Stomach smooth muscle (tissue), 2 donors: ENCODE data around the gene TNS4.

Experiments
- H3K27ac ChIP-seq: one replicate; pipeline ENCODE4 v1.7.0; 2013; ENCODE audit warnings: mild to moderate bottlenecking, low read length, inconsistent platforms
- H3K27me3 ChIP-seq, 2 donors: one replicate each; pipeline ENCODE4 v1.7.0; 2013; ENCODE audit warnings: low read length in 2 of 2; ENCODE audit not compliant: insufficient read depth in 2 of 2, control insufficient read depth in 1 of 2
- H3K36me3 ChIP-seq, 2 donors: one replicate each; pipeline ENCODE4 v1.7.0; 2013; ENCODE audit warnings: low read length in 2 of 2; ENCODE audit not compliant: control insufficient read depth in 2 of 2, insufficient read depth in 2 of 2
- H3K4me1 ChIP-seq: one replicate; pipeline ENCODE4 v1.7.0; 2013; ENCODE audit warnings: low read length; ENCODE audit not compliant: control insufficient read depth, insufficient read depth
- H3K4me3 ChIP-seq, 2 donors: one replicate each; pipeline ENCODE4 v1.7.0; 2013; ENCODE audit warnings: low read length in 2 of 2
- H3K9ac ChIP-seq, 2 donors: one replicate each; pipeline ENCODE4 v1.7.0; 2013; ENCODE audit warnings: low read length in 2 of 2, mild to moderate bottlenecking in 1 of 2
- H3K9me3 ChIP-seq, 2 donors: one replicate each; pipeline ENCODE4 v1.7.0; 2013; ENCODE audit warnings: low read length in 2 of 2; ENCODE audit not compliant: control insufficient read depth in 2 of 2
- donor health status: healthy.
- donor health status: Pancreatic carcinoma.

The TNS4 gene

DNA sequence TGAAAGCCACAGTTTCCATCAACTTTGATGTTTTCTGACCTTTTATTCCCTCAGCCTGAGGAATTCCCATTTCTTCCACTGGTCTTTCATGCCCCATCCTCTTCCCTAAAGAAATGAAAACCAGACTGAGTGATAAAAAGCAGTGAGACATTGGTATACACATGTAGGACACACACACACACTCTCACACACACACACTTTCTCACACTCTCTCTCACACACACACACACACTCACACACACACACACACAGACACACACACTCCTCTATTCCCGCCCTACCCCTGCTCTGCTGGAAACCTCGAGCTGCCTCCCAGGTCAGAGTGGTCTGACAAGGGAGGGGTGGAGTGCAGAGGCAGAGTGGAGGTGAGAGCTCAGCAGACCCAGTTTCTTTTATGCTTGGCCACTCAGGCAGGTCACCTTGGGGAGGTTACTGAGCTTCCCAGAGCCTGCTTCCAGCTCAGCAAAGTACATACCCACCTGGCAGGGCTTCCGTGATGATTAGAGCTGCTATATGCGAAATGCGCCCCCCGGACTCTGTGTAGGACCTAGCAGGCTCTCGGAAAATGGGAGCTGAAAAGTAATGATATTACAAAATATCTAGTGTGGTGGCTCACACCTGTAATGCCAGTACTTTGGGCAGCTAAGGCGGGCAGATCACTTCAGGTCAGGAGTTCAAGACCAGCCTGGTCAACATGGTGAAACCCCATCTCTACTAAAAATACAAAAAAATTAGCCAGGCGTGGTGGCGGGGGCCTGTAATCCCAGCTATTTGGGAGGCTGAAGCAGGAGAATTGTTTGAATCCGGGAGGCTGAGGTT, 33.2 kb upstream of the TNS4 start:
- Histone ChIP-seq H3K36me3 (no peaks in the 10 kb centered on the region), H3K9ac (no peak overlapping the region), H3K9me3 (no peaks in the 10 kb centered on the region), H3K4me3 (peak overlapping the region in 1 of 2 donors; percentile 15), H3K27ac (peak overlapping the region; percentile 41), H3K27me3 (no peaks in the 10 kb centered on the region), H3K4me1 (peaks cover 59% of the 10 kb centered on the region)

DNA sequence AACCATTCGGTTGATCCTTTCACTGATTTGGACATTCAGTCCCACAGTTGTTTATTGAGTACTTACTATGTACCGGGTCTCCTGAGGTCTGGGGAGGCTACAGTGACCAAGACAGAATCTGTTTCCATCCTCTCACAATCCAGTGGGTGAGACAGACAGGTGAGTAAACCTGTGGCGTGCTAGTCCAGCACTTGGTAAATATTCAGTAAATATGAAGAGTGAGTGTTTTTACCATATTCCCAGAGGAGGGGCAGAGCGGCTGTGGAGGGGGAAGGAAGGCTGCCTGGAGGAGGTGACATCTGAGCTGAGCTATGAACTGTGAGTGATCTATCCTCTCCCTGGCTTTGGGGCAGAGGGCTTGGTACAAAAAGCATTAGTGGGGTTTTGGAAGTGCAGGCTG, 32.5 kb upstream of the TNS4 start:
- Histone ChIP-seq H3K4me3 (peak overlapping the region in 1 of 2 donors; percentile 44), H3K4me1 (peaks cover 56% of the 10 kb centered on the region), H3K27ac (peak overlapping the region; percentile 41)

DNA sequence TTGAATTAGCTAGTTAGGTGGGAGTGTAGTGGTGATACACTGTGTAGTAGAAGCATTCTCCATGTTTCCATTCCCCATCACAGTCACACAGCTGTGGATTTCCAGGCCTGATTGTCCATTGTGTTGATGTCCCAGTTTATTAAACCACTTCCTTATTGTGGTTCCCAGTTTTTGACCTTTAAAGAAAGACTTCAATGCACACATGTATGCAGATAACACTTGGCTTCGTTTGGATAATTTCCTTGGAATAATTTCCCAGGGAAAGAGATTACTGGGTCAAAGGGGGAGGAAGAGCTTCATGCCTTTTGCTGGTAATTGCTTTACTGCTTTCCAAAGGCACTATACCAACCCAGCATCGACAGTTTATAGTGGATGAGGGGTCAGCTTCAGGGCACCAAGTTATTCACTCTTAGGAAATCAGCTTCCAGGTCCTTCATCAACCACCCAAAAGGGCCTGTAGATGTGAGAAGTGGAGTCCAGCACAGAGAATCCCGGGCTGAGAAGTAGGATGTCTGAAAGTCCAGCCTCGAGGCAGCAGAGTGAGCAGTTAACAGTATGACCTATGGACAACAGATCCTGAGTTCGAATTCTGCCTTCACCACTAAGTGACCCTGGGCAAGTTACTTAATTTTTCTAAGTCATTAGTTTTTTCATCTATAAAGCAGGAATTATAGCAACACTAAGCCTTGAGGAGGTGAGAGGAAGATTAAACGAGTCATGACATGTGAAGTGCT, 31.3 kb upstream of the TNS4 start:
- H3K9ac ChIP-seq: peak overlapping the region in 1 of 2 donors; percentile 6
- peak overlapping the region; percentile 4 to 29 for H3K4me3 ChIP-seq

More for the DNA sequence above, 32.5 kb upstream of the TNS4 start:
- Histone ChIP-seq H3K9me3 (no peaks in the 10 kb centered on the region), H3K27me3 (no peaks in the 10 kb centered on the region), H3K36me3 (no peaks in the 10 kb centered on the region), H3K9ac (no peak overlapping the region)

DNA sequence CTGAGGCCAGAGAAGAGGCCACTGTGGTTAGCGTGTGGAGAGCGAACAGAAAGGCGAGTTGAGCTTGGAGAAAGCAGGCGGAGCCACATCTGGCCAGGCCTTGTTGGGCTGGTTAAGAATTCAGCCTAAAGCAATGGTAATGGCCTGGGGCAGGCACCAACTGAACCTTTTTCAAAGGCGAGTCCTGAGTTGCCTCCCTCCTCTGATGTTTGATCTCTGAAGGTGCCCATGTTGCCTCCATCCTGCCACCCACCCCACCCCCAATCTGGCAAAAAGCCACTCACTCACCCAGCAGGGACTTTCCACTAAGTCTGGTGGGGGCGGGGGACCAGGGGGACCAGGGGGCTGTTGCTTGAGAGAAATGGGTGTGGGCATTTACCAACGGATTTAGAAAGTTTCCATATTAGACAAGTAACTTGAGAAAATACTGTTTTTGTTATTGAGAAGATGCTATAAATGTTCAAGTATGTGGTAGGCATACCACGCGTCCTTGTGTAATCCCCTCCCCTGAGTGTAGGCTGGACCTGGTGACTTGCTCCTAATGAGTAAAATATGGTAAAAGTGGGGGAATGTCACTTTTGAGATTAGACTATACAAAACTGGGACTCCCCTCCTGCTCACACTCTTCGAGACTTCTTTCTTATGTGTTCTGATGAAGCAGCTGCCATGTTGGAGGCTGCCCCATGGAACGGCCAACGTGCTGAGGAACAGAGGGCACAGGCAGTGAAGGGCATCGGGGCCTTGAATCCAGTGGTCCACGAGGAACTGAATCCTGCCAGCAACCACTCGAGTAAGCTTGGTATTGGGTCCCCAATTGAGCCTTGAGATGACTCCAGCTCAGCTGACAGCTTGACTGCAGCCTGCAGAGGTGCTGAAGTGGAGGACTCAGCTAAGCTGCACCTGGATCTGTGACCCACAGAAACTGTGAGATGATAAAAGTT, 29.9 kb upstream of the TNS4 start:
- no peaks in the 10 kb centered on the region for H3K27me3 ChIP-seq
- no peaks in the 10 kb centered on the region for H3K9me3 ChIP-seq
- no peak overlapping the region for H3K27ac ChIP-seq
- H3K36me3 ChIP-seq: no peaks in the 10 kb centered on the region
- H3K4me1 ChIP-seq: peaks cover 31% of the 10 kb centered on the region
- peak overlapping the region in 1 of 2 donors; percentile 29 for H3K9ac ChIP-seq
- H3K4me3 ChIP-seq: no peak overlapping the region

More for the DNA sequence above, 31.3 kb upstream of the TNS4 start:
- Histone ChIP-seq H3K36me3 (no peaks in the 10 kb centered on the region), H3K27ac (no peak overlapping the region), H3K27me3 (no peaks in the 10 kb centered on the region), H3K9me3 (no peaks in the 10 kb centered on the region), H3K4me1 (peaks cover 45% of the 10 kb centered on the region)

DNA sequence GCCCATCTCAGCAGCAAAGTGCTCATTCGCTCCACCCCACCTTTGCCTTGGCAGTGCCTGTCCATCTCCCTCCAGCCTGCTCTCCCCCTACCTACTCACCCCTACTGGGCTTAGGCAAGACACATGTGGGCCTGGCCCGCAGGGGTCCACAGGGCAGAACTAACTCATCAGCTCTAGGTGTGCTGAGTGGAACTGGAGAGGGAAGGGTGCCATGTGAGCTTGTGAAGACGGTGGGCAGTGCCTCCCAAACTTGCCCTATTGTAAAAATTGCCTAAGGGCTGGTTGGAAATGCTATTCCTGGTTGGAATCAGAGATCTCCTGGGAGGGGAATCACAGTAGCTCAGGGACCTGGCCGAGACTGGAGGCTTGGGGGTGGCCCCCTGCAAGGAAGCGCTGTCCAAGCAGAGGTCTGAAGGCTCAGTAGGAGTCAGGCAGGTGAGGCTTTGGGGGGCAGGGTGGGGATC, 29.1 kb upstream of the TNS4 start:
- no peak overlapping the region for H3K27ac ChIP-seq
- H3K4me3 ChIP-seq: no peak overlapping the region
- H3K36me3 ChIP-seq: no peaks in the 10 kb centered on the region
- no peaks in the 10 kb centered on the region for H3K9me3 ChIP-seq
- peaks cover 24% of the 10 kb centered on the region for H3K4me1 ChIP-seq
- H3K9ac ChIP-seq: no peak overlapping the region
- H3K27me3 ChIP-seq: no peaks in the 10 kb centered on the region

DNA sequence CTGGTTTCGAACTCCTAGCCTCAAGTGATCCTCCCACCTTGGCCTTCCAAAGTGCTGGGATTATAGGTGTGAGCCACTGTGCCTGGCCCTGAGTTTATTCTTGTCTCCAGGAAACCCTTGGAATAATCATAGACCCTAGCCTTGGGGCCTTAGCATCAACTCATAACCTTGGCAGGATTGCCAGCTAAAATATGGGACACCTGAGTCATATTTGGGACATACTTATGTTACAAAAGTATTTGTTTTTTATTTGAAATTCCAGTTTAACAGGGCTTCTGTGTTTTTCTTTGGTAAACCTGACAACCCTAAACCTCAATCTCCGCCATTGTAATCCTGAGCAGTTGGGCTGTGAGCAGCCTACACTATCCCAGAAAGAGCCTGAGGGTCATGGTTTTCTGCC, 28.6 kb upstream of the TNS4 start:
- H3K9me3 ChIP-seq: no peaks in the 10 kb centered on the region
- no peak overlapping the region for H3K4me3 ChIP-seq
- H3K27ac ChIP-seq: no peak overlapping the region
- no peak overlapping the region for H3K9ac ChIP-seq
- peaks cover 24% of the 10 kb centered on the region for H3K4me1 ChIP-seq
- H3K36me3 ChIP-seq: no peaks in the 10 kb centered on the region
- H3K27me3 ChIP-seq: no peaks in the 10 kb centered on the region

DNA sequence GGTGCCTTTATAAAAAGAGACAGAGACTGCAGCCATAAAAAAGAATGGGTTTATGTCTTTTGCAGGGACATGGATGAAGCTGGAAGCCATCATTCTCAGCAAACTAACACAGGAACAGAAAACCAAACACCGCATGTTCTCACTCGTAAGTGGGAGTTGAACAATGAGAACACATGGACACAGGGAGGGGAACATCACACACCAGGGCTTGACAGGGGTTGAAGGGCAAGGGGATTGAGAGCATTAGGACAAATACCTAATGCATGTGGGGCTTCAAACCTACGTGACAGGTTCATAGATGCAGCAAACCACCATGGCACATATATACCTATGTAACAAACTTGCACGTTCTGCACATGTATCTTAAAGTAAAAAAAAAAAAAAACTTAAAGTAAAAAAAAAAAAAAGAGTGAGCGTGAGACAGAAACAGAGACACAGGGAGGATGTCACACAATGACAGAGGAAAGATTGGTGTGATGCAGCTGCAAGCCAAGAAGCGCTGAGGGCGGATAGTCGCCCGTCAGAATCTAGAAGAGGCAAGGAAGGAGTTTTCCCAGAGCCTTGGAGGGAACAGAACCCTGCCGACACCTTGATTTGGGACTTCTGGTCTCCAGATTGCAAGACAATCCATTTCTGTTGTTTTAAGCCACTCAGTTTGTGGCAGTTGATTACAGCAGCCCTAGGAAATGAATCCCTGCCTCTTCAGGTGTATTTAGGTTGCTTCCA, 27.4 kb upstream of the TNS4 start:
- Histone ChIP-seq H3K4me3 (no peak overlapping the region), H3K4me1 (peaks cover 18% of the 10 kb centered on the region), H3K27ac (no peak overlapping the region), H3K27me3 (no peaks in the 10 kb centered on the region), H3K9me3 (no peaks in the 10 kb centered on the region), H3K9ac (no peak overlapping the region), H3K36me3 (no peaks in the 10 kb centered on the region)

DNA sequence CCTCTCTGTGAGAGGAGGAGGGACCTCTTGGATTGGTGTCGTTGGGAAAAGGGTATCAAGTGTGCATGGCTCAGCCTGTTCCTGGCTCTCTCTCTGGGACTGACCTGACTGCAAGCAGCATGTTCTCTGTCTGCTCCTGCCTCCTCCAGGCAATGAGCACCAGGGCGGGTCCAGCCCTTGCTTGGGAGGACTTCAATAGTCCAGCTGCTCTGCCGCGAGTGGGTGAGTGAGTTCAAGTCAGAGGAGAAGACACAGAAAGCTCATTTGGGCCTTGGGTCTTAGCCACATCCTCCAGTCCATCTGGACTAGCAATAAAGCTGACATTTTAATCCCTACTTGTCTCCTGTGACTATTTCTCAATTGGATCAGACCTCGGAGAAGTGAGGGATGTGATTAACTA, 25.2 kb upstream of the TNS4 start:
- no peak overlapping the region for H3K27ac ChIP-seq
- peaks cover 2% of the 10 kb centered on the region for H3K4me1 ChIP-seq
- no peaks in the 10 kb centered on the region for H3K36me3 ChIP-seq
- no peaks in the 10 kb centered on the region for H3K27me3 ChIP-seq
- no peak overlapping the region for H3K9ac ChIP-seq
- H3K9me3 ChIP-seq: no peaks in the 10 kb centered on the region
- H3K4me3 ChIP-seq: no peak overlapping the region

DNA sequence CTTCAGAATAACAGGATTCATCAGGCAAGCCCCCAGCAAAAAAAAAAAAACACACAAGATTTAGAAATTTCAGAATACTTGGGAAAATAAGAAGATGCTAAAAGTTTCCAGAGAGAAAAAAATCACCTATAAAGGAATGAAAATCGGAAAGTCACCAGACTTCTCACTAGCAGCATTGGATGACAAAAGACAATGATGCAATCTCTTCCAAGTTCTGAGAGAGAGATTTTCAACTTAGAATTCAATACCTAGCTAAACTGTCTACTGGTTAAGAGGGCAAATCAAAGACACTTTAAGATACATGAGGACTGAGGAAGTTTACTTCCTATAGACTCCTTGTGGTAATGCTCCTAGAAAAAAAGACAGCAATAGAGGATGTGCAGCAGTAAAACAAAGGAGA, 23.9 kb upstream of the TNS4 start:
- no peaks in the 10 kb centered on the region for H3K9me3 ChIP-seq
- no peak overlapping the region for H3K4me3 ChIP-seq
- no peak overlapping the region for H3K9ac ChIP-seq
- H3K4me1 ChIP-seq: no peaks in the 10 kb centered on the region
- H3K27me3 ChIP-seq: no peaks in the 10 kb centered on the region
- no peaks in the 10 kb centered on the region for H3K36me3 ChIP-seq
- H3K27ac ChIP-seq: no peak overlapping the region
